H1 (cell line): ENCODE measurements around the gene GPR45. TPM values are rescaled to one million over a fixed set of nuclear protein-coding genes. Genes with fewer than 3 reads are reported as not detected.

Experiments used
- CTCF ChIA-PET: fragments of 300-600 bp; sonication (Branson Sonifier 250); formaldehyde crosslinking; loops from one replicate; lab custom pipeline; 2021; ENCODE audit not compliant: partially characterized antibody; lab: Charles Lee
- POLR2A ChIA-PET: fragments of 300-600 bp; sonication (Branson Sonifier 250); formaldehyde crosslinking; loops from one replicate; lab custom pipeline; 2021; ENCODE audit warnings: inconsistent platforms; ENCODE audit not compliant: partially characterized antibody; lab: Charles Lee
- DNase-seq, 2 experiments: peaks; one replicate each; pipeline versions ENCODE4 v3.0.0 to v3.0.0-alpha.2; 2010 to 2022; ENCODE audit warnings: low spot score in 2 of 2, low read depth in 1 of 2, mixed read lengths in 1 of 2
- FAIRE-seq: peaks from 2 replicates; lab custom pipeline; 2011; peaks lifted over from hg19 to GRCh38; lab: Jason Lieb, UNC
- H2AFZ ChIP-seq: 2 replicates; pipeline ENCODE4 v1.8.1; 2012; ENCODE audit warnings: low read length, inconsistent platforms
- H2AK5ac ChIP-seq: 2 replicates; pipeline ENCODE4 v1.6.1; 2013; ENCODE audit warnings: low read depth, low read length
- H2BK120ac ChIP-seq: replicated peaks from 2 replicates; pipeline ENCODE3; 2013; ENCODE audit warnings: low read depth, low read length, inconsistent platforms
- H2BK12ac ChIP-seq: 2 replicates; pipeline ENCODE4 v1.6.1; 2013; ENCODE audit warnings: low read depth, low read length
- H2BK15ac ChIP-seq: 2 replicates; pipeline ENCODE4 v1.6.1; 2013; ENCODE audit warnings: low read length
- H2BK20ac ChIP-seq: 2 replicates; pipeline ENCODE4 v1.6.1; 2013; ENCODE audit warnings: low read length
- H2BK5ac ChIP-seq: 2 replicates; pipeline ENCODE4 v1.6.1; 2013; ENCODE audit warnings: low read depth, low read length
- H3K14ac ChIP-seq: 2 replicates; pipeline ENCODE4 v1.6.1; 2013; ENCODE audit warnings: inconsistent platforms; ENCODE audit not compliant: insufficient read length
- H3K18ac ChIP-seq: 2 replicates; pipeline ENCODE4 v1.6.1; 2013; ENCODE audit warnings: low read length; ENCODE audit errors: extremely low read depth
- H3K23ac ChIP-seq: 2 replicates; pipeline ENCODE4 v1.6.1; 2013; ENCODE audit warnings: inconsistent platforms; ENCODE audit not compliant: insufficient read length
- H3K23me2 ChIP-seq: 2 replicates; pipeline ENCODE4 v1.6.1; 2013; ENCODE audit warnings: low read depth, low read length
- H3K27ac ChIP-seq: 2 replicates; pipeline ENCODE4 v1.6.1; 2011; ENCODE audit warnings: low read depth, low read length, inconsistent platforms
- H3K27me3 ChIP-seq, 4 experiments: replicated peaks in 1 of 4; 1 replicate in 1 of 4; 2 replicates in 3 of 4; pipeline versions ENCODE4 v1.6.1 to v1.8.1; 2011 to 2013; ENCODE audit warnings: low read length in 3 of 4, mild to moderate bottlenecking in 3 of 4, inconsistent platforms in 2 of 4, mixed read lengths in 2 of 4, moderate library complexity in 1 of 4; ENCODE audit not compliant: control insufficient read depth in 3 of 4, insufficient read depth in 3 of 4; ENCODE audit errors: extremely low read depth in 1 of 4
- H3K36me3 ChIP-seq, 4 experiments: 2 replicates each; pipeline versions ENCODE4 v1.6.1 to v1.8.1; 2011 to 2013; ENCODE audit warnings: mild to moderate bottlenecking in 4 of 4, low read length in 3 of 4, moderate library complexity in 2 of 4, control low read depth in 1 of 4, inconsistent platforms in 1 of 4; ENCODE audit not compliant: insufficient read depth in 4 of 4, control insufficient read depth in 2 of 4
- H3K4ac ChIP-seq: replicated peaks from 2 replicates; pipeline ENCODE3; 2013; ENCODE audit warnings: low read length, low read depth, mixed read lengths, inconsistent platforms; ENCODE audit not compliant: insufficient read length
- H3K4me1 ChIP-seq, 4 experiments: replicated peaks in 1 of 4; 1 replicate in 1 of 4; 2 replicates in 3 of 4; pipeline versions ENCODE4 v1.6.1 to v1.8.1; 2011 to 2013; ENCODE audit warnings: low read length in 3 of 4, inconsistent platforms in 2 of 4, mixed read lengths in 1 of 4; ENCODE audit not compliant: insufficient read depth in 4 of 4, control insufficient read depth in 3 of 4
- H3K4me2 ChIP-seq, 2 experiments: 2 replicates each; pipeline versions ENCODE4 v1.6.1 to v1.8.1; 2011 to 2013; ENCODE audit warnings: low read depth in 2 of 2, low read length in 2 of 2, control low read depth in 1 of 2, inconsistent platforms in 1 of 2, mild to moderate bottlenecking in 1 of 2; ENCODE audit not compliant: insufficient read depth in 1 of 2
- H3K4me3 ChIP-seq, 4 experiments: fragments of 200-600, 300-600 bp in 1 of 4; sonication (generic), shearing (Covaris generic), sonication (Bioruptor Twin) in 1 of 4; 2 replicates each; pipeline versions ENCODE4 v1.5.1 to v1.8.1; 2011 to 2016; ENCODE audit warnings: low read length in 4 of 4, low read depth in 3 of 4, control low read depth in 2 of 4, inconsistent platforms in 2 of 4, mild to moderate bottlenecking in 2 of 4, mixed read lengths in 1 of 4, moderate library complexity in 1 of 4; ENCODE audit not compliant: insufficient read depth in 2 of 4; ENCODE audit errors: extremely low read depth in 1 of 4
- H3K56ac ChIP-seq: replicated peaks from 2 replicates; pipeline ENCODE3; 2013; ENCODE audit warnings: low read depth, mild to moderate bottlenecking, mixed read lengths, low read length, inconsistent platforms; ENCODE audit not compliant: insufficient read length
- H3K79me1 ChIP-seq: 2 replicates; pipeline ENCODE4 v1.6.1; 2013; ENCODE audit warnings: low read depth, low read length, control low read depth
- H3K79me2 ChIP-seq, 2 experiments: 2 replicates each; pipeline versions ENCODE4 v1.6.1 to v1.8.1; 2012 to 2013; ENCODE audit warnings: low read length in 2 of 2, mild to moderate bottlenecking in 2 of 2, inconsistent platforms in 1 of 2; ENCODE audit not compliant: insufficient read depth in 2 of 2, control insufficient read depth in 1 of 2
- H3K9ac ChIP-seq, 4 experiments: replicated peaks in 1 of 4; 1 replicate in 1 of 4; 2 replicates in 3 of 4; pipeline versions ENCODE4 v1.6.1 to v1.8.1; 2011 to 2013; ENCODE audit warnings: low read depth in 3 of 4, low read length in 3 of 4, control low read depth in 2 of 4, mild to moderate bottlenecking in 2 of 4, moderate library complexity in 2 of 4, inconsistent platforms in 1 of 4; ENCODE audit errors: extremely low read depth in 1 of 4
- H3K9me3 ChIP-seq, 2 experiments: 2 replicates each; pipeline versions ENCODE4 v1.6.1 to v1.8.1; 2012 to 2013; ENCODE audit warnings: mild to moderate bottlenecking in 2 of 2, moderate library complexity in 2 of 2, control low read depth in 1 of 2, inconsistent platforms in 1 of 2, low read depth in 1 of 2, low read length in 1 of 2, mixed read lengths in 1 of 2; ENCODE audit not compliant: insufficient read depth in 2 of 2
- H4K20me1 ChIP-seq, 2 experiments: replicated peaks in 1 of 2; 2 replicates each; pipeline versions ENCODE3 to v1.8.1; 2011 to 2013; ENCODE audit warnings: inconsistent platforms in 2 of 2, low read length in 2 of 2, mild to moderate bottlenecking in 1 of 2; ENCODE audit not compliant: insufficient read depth in 2 of 2, control insufficient read depth in 1 of 2
- H4K5ac ChIP-seq: 2 replicates; pipeline ENCODE4 v1.6.1; 2013; ENCODE audit warnings: low read length, low read depth, mixed read lengths, inconsistent platforms; ENCODE audit not compliant: insufficient read length
- H4K8ac ChIP-seq: 2 replicates; pipeline ENCODE4 v1.8.0; 2013; ENCODE audit warnings: mild to moderate bottlenecking, moderate library complexity, low read length, inconsistent platforms; ENCODE audit not compliant: insufficient read depth; ENCODE audit errors: extremely low read depth
- H4K91ac ChIP-seq: replicated peaks from 2 replicates; pipeline ENCODE3; 2013; ENCODE audit warnings: low read length, mixed read lengths, inconsistent platforms; ENCODE audit not compliant: insufficient read length
- CEBPB ChIP-seq: IDR thresholded peaks from 2 replicates; pipeline ENCODE4 v1.6.1; 2012; ENCODE audit warnings: low read depth, low read length
- CREB1 ChIP-seq: IDR thresholded peaks from 2 replicates; pipeline ENCODE4 v1.6.1; 2012; ENCODE audit warnings: inconsistent platforms
- CTBP2 ChIP-seq: IDR thresholded peaks from 2 replicates; pipeline ENCODE4 v1.7.0; 2011; ENCODE audit warnings: borderline replicate concordance, mild to moderate bottlenecking, moderate library complexity, mixed read lengths, low read length; ENCODE audit not compliant: insufficient read depth, insufficient read length
- EZH2 ChIP-seq: fragments of 200-600 bp; sonication (generic); IDR thresholded peaks from 2 replicates; pipeline ENCODE4 v1.7.1; 2012; ENCODE audit warnings: low read depth, mild to moderate bottlenecking, moderate library complexity, low read length, inconsistent platforms; ENCODE audit not compliant: severe bottlenecking
- GTF2F1 ChIP-seq: IDR thresholded peaks from 2 replicates; pipeline ENCODE4 v1.6.1; 2012; ENCODE audit warnings: low read depth, low read length, improper control_type of control experiment, borderline replicate concordance
- POLR2A ChIP-seq, 2 experiments: IDR thresholded peaks; 1 replicate in 1 of 2; 2 replicates in 1 of 2; pipeline ENCODE4 v1.6.1; 2011; ENCODE audit warnings: low read depth in 2 of 2, low read length in 2 of 2, mild to moderate bottlenecking in 2 of 2; ENCODE audit errors: control extremely low read depth in 1 of 2
- SAP30 ChIP-seq: fragments of 300-600 bp; sonication (generic); IDR thresholded peaks from 2 replicates; pipeline ENCODE4 v1.7.1; 2012; ENCODE audit warnings: low read length, moderate library complexity, mild to moderate bottlenecking, inconsistent platforms; ENCODE audit not compliant: insufficient read depth, insufficient replicate concordance
- SRF ChIP-seq: IDR thresholded peaks from 2 replicates; pipeline ENCODE4 v1.6.1; 2011; ENCODE audit warnings: mild to moderate bottlenecking, low read depth, low read length, moderate library complexity
- WGBS, 2 experiments: shearing (Covaris generic) in 1 of 2; methylation state at CpG; one replicate each; pipeline versions ENCODE4 v1.1.6 to v1.1.7; 2013 to 2015; ENCODE audit warnings: low lambda C conversion rate in 2 of 2, mixed read lengths in 2 of 2, inconsistent platforms in 1 of 2, low coverage in 1 of 2, missing lambda C conversion rate in 1 of 2; ENCODE audit not compliant: insufficient replicate concordance in 2 of 2, insufficient coverage in 1 of 2, insufficient read length in 1 of 2; ENCODE audit errors: extremely low coverage in 1 of 2, missing lambda C conversion rate in 1 of 2; 5-methylcytosine and 5-hydroxymethylcytosine counted together
- polyA plus RNA-seq, 7 experiments: library from polyadenylated mRNA; depleted of rRNA in 3 of 7; stranded (reverse) in 5 of 7; unstranded in 2 of 7; fragments of >200 nt in 5 of 7; fragments of 200-250 nt in 2 of 7; gene quantifications; 1 replicate in 5 of 7; 2 replicates in 1 of 7; 4 replicates in 1 of 7; pipeline versions ENCODE4 v1.2.1 to v1.2.3, GENCODE V29; 2011 to 2013; ENCODE audit warnings: missing spikeins in 2 of 7, mixed read lengths in 2 of 7
- total RNA-seq: library from RNA; stranded (reverse); fragmentation: NEBNext Ultra II Directional; extraction: Animal tissue kit (Norgen Biotek cat#: 25700); gene quantifications from 2 replicates; pipeline ENCODE4 v1.2.1, GENCODE V29; 2021
- TF ChIP-seq, protein P1 (sequence below): IDR thresholded peaks from 2 replicates; pipeline ENCODE4 v1.6.1; 2011; ENCODE audit warnings: low read depth, mild to moderate bottlenecking, low read length; ENCODE audit not compliant: insufficient read depth
- TF ChIP-seq, protein P2 (sequence below): IDR thresholded peaks from 2 replicates; pipeline ENCODE4 v1.6.1; 2011; ENCODE audit warnings: low read length, improper control_type of control experiment

The GPR45 gene
- total and polyA plus RNA-seq, 2 of the 8 experiments (the other 6 are each of a cell fraction or from before 2014, with no cell fraction given): 0.21 TPM; not detected in 1

DNA sequence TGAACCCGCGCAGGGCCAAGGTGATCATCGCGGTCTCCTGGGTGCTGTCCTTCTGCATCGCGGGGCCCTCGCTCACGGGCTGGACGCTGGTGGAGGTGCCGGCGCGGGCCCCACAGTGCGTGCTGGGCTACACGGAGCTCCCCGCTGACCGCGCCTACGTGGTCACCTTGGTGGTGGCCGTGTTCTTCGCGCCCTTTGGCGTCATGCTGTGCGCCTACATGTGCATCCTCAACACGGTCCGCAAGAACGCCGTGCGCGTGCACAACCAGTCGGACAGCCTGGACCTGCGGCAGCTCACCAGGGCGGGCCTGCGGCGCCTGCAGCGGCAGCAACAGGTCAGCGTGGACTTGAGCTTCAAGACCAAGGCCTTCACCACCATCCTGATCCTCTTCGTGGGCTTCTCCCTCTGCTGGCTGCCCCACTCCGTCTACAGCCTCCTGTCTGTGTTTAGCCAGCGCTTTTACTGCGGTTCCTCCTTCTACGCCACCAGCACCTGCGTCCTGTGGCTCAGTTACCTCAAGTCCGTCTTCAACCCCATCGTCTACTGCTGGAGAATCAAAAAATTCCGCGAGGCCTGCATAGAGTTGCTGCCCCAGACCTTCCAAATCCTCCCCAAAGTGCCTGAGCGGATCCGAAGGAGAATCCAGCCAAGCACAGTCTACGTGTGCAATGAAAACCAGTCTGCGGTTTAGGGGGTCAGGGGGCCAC, 897 bp downstream of the GPR45 start:
- FAIRE-seq: no peak
- Histone ChIP-seq H3K27me3 (no peaks in the 10 kb centered on the region; a peak in 1 of 7 replicates), H3K27ac (no peak overlapping the region), H3K36me3 (no peaks in the 10 kb centered on the region), H3K23ac (no peak overlapping the region), H2BK12ac (no peak overlapping the region), H2BK5ac (no peak overlapping the region), H4K8ac (no peak overlapping the region), H3K4ac (no peak overlapping the region), H3K79me2 (no peaks in the 10 kb centered on the region), H4K91ac (no peak overlapping the region), H3K14ac (no peak overlapping the region), H3K23me2 (no peaks in the 10 kb centered on the region), H3K4me1 (peaks cover 0 to 2% (median 1%) of the 10 kb centered on the region in 4 experiments; a peak in 2 of 7 replicates), H2BK20ac (no peak overlapping the region), H3K79me1 (no peaks in the 10 kb centered on the region), H2AFZ (no peak overlapping the region), H3K56ac (no peak overlapping the region), H3K4me3 (no peak overlapping the region), H3K18ac (no peak overlapping the region), H4K5ac (no peak overlapping the region), H2BK15ac (peak overlapping the region; percentile 51; the same call in 1 of the 2 replicates), H3K4me2 (no peak overlapping the region), H2BK120ac (no peak overlapping the region), H3K9me3 (no peaks in the 10 kb centered on the region; a peak in 1 of 4 replicates), H2AK5ac (no peak overlapping the region), H3K9ac (no peak overlapping the region), H4K20me1 (no peaks in the 10 kb centered on the region)
- no peak for DNase-seq
- ChIA-PET POLR2A (no interaction called here), CTCF (interaction anchor here (0.8 to 16.9 kb wide), 20 partner anchors 8 to 144 kb away, joined by 3 to 541 read pairs (median 6); no protein-coding TSS in a partner anchor)
- WGBS, 2 experiments: 93% methylated on average over 43 of the region's 50 CpGs; no CpG with 5 or more reads in 1 of the 2 experiments
- TF ChIP-seq GTF2F1 (no peak), SAP30 (no peak), CREB1 (no peak), CTBP2 (no peak), POLR2A (IDR thresholded peaks at IDR 0.05; ENCODE audit: control extremely low read depth in 1 of 2, low read depth in 2 of 2, low read length in 2 of 2) (no peak), SRF (no peak), CEBPB (no peak), EZH2 (no peak)
- TF ChIP-seq, protein P1, sequence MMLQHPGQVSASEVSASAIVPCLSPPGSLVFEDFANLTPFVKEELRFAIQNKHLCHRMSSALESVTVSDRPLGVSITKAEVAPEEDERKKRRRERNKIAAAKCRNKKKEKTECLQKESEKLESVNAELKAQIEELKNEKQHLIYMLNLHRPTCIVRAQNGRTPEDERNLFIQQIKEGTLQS: no peak
- TF ChIP-seq, protein P2, sequence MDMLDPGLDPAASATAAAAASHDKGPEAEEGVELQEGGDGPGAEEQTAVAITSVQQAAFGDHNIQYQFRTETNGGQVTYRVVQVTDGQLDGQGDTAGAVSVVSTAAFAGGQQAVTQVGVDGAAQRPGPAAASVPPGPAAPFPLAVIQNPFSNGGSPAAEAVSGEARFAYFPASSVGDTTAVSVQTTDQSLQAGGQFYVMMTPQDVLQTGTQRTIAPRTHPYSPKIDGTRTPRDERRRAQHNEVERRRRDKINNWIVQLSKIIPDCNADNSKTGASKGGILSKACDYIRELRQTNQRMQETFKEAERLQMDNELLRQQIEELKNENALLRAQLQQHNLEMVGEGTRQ: no peak
